ENCODE measurements around the gene PRDM1.

DNA sequence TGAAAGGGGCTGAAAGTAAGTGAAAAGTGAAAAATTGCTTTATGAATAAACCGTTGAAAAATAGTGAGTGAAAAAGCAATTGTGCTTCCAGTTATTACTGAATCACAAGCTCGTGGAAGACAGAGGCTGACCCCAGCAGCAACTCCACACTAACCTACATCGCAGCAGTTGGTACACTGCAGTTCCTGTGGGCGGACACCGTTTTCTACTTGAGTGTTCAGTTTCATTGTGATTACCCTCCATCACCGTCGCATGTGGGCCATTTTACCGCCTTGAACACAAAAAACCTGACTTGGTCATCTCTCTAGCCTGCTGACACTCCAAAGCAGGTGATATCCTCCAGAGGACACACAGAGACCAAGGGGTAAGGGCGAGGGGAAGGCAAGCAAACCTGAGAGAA, 28.4 kb downstream of the PRDM1 start:
- TF ChIP-seq CTCF (IDR thresholded peaks at IDR 0.05), result no peak
- TF ChIP-seq POLR2A (IDR thresholded peaks at IDR 0.05), result no peak

Measured in heart left ventricle (tissue), 13 donors.